ENCODE measurements around the gene ZBTB16.

The ZBTB16 gene

DNA sequence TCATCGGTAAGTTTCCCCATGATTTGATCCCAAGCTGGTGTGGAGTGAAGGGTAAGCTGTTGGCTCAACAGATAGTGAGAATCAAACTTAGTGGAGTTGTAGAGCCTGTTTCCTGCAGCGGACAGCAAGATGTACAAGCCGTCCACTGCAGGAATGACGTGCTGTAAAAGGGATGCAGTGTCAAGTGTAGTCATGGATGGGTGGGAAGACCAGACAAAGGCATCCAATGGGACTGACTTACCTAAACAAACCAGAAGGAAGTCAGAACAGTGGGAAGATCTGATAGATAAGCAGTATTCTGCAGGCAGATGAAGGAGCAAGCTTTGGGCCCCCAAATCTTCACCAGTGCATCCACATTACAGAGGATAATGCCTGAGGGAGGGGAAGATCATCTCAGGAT, 8.8 kb downstream of the ZBTB16 start:
- no peak for DNase-seq

- no peak for DNase-seq
Observed at GRCh38 chr11:114070464-114071139, 11.1 kb downstream of the ZBTB16 start.

DNA sequence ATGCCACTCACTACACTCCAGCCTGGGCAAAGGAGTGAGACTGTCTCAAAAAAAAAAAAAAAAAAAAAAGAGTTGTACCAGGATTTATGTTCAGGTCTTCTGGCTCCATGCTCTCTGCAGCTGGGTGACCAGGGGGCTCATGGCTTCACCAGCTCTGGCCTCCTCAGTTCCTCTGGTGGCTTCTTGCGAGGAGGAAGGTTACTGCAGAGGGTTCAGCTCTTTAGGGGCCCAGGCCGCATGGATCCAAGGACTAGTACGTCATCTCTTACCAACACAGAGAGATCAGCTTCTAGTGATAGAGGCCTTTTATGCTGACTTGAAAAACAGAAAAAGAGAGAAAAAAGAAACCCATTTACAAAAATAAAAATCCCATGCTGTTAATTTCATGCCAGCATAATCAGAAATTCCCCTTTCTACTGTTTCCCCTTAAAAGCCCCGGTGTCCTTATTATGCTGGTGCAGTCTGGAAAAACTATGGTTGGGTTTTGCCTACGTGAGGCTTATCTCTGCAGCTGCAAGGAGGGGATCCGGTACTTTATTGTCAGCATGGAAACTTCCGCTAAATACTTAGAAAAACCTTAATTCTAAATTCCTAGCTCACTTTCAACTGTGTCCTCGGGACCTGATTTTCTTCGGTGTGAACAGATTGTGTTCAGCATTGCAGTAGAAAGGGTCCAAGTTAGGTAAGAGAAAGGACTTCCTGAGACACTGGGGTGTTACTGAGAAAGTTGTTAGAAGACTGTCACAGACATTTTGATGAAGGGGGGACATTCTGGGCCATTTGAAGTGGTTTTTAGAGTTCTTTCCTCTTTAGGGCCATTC, 13.7 kb downstream of the ZBTB16 start:
- DNase-seq, result peak in 2 of 6 experiments; percentile 5 to 23

GRCh38 chr11:114073828-114074381, 14.4 kb downstream of the ZBTB16 start:
- peak in 1 of 6 experiments; percentile 20 for DNase-seq

DNA sequence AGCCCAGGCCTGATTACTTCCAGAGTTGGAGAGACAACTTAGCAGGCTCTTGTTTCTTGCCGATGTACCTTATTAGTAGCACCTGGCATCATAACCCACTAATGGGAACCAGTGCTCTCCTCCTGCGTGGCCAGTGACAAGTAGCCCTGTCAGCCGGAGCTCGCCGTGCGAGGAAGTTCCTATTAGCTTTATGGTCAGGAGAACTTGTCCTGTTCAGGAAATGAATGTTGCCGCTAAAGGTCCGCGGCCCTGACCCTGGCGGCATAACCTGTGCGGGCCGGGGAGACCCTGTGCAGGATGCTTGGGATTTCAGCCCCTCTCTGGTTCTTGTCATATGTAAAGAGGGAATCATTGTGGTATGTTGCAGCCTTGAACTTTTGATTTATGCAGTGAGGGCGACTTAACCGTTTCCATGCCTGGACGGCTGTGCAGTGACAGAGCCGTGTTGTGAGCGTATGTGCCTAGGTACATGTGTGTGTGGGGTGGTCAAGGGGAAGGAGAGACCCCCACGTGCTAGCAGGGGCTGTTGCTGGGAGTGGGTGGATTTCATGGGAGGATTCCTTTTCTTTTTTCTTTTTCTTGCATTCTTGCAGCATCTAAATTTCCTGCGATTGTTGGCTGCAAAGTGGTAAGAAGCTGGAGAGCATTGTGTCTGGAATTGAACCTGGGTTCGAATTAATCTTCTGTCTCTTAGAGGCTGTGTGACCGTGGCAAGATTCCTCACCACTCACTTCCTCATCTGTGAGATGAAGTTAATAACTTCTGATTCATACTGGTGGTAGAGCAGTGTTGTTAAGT, 15.2 kb downstream of the ZBTB16 start:
- no peak for DNase-seq

GRCh38 chr11:114075344-114075610, 15.8 kb downstream of the ZBTB16 start:
- DNase-seq, result no peak

DNA sequence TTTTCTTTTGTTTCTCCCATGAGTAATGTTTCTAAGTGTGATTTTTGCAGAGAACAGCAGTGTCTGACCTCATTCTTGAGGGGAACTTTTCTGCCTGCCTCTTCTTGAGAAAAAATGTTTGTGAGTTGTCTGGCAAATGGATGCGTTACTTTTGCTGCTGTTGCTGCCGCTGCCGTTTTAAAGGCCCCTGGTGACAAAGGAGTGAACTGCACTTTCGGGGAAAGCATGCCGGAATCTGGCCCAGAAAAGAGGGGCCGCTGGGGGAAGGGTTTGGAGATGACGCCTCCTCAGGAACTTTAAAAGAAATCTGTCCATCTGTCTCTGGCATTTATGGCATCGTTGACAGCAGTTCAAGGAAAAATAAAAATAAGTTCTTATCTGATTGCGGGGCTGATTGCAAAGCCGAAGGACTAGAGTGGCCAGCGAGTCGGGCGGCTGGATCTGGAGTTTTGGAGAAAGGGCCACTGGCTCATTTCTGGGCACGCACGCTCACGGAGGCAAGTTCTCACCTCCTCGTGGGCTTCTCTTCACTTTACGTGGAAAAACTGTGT, 16.5 kb downstream of the ZBTB16 start:
- peak in 3 of 6 experiments; percentile 4 to 31 (median 20) for DNase-seq

DNA sequence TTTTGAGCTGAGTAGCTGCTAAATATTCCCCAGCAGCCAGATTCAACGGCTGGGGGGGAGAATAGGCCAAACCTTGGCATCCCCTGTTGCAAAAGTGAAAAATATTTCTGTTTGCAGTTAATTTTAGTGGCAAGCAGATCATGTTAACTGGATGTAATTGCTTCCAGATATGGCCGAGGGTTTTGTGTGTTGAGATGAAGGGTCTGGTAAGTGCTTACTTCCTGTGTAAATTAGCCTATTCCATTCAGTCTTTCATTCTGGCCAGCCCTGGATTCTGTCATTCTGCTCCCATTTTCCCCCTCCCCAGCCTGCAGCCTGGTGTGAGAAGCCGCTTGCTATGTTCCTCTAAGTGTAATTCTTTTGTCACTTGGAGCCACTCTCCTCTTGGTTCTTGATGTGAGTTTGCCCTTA, 17.4 kb downstream of the ZBTB16 start:
- no peak for DNase-seq

- peak in 2 of 6 experiments; percentile 8 to 10 for DNase-seq
Observed at GRCh38 chr11:114077482-114078305, 18.2 kb downstream of the ZBTB16 start.

DNA sequence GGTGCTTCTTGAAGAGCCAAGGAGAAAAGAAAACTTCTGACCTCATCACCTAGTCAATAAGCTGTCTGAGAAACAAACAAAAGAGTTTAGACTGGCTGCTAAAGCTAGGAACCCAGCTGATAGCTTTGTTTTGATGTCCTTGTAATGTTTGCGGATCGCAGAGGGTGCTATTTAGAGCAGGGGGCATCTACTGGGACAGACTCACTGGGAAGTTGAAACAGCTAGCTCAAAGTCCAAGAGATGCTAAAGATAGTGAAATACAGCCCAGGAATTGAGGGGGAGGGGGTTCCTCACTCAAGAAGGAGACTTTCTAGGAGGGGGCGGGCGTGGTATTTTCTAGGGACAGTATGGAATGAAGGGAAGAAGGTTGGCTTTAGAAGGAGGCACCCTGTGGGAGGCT, 18.9 kb downstream of the ZBTB16 start:
- DNase-seq, result no peak

GRCh38 chr11:114079511-114080065, 20.1 kb downstream of the ZBTB16 start:
- no peak for DNase-seq

GRCh38 chr11:114080219-114080618, 20.7 kb downstream of the ZBTB16 start:
- no peak for DNase-seq

- no peak for DNase-seq
Observed at GRCh38 chr11:114080769-114081168, 21.3 kb downstream of the ZBTB16 start.

GRCh38 chr11:114081641-114082414, 22.3 kb downstream of the ZBTB16 start:
- DNase-seq, result no peak

- DNase-seq, result no peak
Observed at GRCh38 chr11:114082415-114082748, 22.9 kb downstream of the ZBTB16 start.

- no peak for DNase-seq
Observed at GRCh38 chr11:114082767-114083181, 23.3 kb downstream of the ZBTB16 start.

DNA sequence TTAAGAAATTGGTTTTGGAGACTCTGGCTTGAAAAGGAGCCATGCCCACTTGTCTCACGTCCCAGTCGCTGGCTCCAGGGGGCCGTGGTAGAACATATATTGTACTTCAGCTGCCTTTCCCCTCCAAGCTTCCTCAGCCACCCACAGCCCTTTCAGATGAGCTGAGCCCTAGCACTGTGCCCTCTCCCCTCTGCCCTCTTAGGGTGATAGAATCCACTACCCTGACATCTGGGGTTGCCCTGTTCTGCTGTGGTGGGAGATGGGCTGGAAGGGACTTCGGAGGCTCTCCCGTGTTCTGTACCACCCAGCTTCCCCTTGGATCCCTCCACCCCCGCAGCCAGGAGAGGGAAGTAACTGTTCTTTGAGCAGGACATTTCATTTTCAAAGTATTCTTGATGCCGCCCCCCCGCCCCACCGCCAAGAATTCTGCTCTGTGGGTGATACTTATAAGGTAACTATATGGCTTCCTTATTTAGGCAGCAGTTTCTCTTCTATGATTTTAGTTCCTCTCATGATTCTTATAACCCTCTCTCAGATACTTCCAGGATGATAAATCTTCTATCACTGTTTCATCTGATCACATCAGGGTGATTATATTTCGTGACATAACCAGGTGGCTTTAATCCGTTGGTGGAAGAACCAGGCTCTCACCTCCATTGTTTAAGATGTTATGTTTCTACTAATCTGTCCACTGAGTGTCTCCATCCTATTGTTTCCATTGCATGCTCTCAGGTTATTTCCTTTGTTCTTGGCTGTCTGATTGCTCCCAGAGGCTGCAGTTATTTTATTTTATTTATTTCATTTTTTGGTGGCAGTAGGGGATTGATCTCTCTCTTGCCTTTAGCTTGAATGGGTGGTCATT, 24.1 kb downstream of the ZBTB16 start:
- DNase-seq, result no peak

DNA sequence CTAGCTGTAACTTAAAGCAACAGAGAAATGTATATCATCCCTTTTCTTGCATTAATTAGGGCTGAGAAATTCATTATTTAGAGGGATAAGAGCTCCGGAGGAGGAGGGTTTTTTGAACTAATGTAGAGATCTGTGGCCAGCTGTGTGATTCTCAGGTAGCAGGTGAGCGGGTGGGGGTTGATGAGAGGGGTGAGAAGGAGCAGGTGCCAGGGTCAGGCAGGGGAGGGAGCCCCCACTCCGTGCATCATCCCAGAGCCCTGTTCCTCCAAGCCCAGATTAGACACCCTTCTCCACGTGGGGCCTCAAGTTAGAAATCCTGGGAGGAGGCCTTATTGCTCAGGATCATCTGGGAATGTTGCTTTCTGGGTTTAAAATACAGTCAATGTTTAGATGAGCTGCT, 24.9 kb downstream of the ZBTB16 start:
- DNase-seq, result no peak

GRCh38 chr11:114085965-114086793, 26.7 kb downstream of the ZBTB16 start:
- DNase-seq, result no peak
